Activated gamma-delta T cell (primary cell): Measurements from ENCODE around the gene SRM.

Experiments
- DNase-seq: peaks from one replicate; lab custom pipeline; 2025; lab: John Stamatoyannopoulos, UW

SRM gene

DNA sequence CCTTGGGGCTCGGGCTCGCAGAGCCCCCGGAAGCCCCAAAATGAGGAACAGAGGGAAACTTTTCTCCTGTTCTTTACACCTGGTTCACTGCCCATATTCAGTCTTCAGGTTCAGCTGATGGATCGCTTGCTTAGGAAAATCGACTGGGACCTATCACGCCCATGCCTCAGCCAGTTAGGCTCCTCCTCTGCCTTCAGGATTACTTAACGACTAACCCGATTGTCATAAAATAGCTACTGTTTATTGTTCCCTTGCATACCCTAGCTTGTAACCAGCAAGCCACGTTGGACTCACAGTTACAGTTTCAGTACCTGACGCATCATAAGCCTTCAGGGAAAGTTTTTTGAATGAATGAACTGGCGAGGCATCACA, 46.7 kb downstream of the SRM start:
- no peak for DNase-seq

DNA sequence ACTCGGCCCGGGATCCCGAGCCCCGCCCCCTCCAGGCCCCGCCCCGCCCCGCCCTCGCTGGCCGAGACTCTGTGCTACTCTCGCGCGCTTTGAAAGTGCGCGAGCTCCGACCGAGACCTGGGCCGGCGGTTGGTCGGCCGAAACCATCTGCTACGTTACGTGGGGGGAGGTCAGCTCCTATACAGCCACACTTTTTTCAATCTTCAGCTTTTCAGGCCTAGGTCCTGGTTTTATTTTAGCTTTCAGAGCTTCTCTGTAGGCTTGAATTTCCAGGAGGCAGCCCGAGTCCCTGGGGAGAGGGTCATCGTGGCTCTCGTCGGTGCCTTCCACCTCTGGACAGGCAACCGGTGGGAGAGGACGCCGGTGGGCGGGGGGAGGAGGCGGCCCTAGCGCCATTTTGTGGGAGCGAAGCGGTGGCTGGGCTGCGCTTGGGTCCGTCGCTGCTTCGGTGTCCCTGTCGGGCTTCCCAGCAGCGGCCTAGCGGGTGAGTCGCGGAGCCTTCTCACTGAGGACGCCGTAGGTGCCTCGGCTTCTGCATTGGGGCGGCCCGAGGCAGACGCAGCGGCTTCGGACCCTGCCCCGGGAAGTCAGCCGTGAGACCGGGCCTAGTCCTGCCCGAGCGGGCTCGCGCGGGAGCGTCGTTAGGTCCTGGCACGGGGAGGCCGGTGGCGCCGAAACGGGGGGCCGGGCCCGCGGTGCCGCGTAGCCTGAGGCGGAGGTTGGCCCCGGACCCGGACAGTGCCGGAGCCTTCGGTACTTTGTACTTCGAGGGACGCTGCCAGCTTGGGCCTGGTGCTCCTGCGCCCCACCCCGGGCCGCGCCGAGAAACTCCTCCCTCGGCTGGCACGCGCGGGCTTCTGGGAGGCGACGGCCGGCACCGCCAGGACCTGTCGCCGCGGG, 47.3 kb downstream of the SRM start, which contains the start of gene TARDBP:
Gene TARDBP (plus strand): TSS at position 395 of the 900 bp plus-strand sequence. CDS start 1,074 bp downstream, outside the sequence.
- DNase-seq: peak; percentile 75
